ENCODE results near the gene ZNF334.

GRCh38 chr20:46550461-46550860 is 37.1 kb upstream of the ZNF334 start, which contains the start of gene OCSTAMP:
- TF ChIP-seq CTCF (conservative IDR thresholded peaks at IDR 0.05; ENCODE audit: low read length): no peak
- no peak for TF ChIP-seq EZH2phosphoT487 (IDR thresholded peaks at IDR 0.05; ENCODE audit: borderline replicate concordance, low read depth, low read length)

All from OCI-LY7 (cell line).